Fibroblast of upper back skin (primary cell): Measurements from ENCODE around the gene SLIT1.

Source experiments
- DNase-seq: peaks from one replicate; pipeline ENCODE4 v3.0.0-alpha.2; 2013

The SLIT1 gene

GRCh38 chr10:97135464-97135863 is 50.3 kb downstream of the SLIT1 start:
- DNase-seq = no peak

DNA sequence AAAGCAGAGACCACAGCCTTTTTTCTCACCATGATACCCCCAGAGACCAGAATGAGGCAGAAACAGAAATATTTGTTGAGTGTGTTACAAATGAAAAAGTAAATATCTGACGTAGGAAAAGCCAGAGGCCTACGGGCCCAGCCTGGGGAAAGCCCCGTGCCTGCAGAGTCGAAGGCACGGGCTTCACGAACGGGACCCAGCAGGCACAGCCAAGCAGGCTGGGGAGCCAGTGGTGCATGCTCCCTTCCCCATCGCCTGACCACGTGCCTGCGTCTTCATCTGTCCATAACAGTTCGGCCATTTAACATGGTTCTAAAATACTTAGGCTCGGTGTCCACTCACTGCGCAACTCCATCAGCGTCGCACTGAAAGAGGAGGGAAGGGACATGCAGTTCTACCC is 50.8 kb downstream of the SLIT1 start:
- no peak for DNase-seq

DNA sequence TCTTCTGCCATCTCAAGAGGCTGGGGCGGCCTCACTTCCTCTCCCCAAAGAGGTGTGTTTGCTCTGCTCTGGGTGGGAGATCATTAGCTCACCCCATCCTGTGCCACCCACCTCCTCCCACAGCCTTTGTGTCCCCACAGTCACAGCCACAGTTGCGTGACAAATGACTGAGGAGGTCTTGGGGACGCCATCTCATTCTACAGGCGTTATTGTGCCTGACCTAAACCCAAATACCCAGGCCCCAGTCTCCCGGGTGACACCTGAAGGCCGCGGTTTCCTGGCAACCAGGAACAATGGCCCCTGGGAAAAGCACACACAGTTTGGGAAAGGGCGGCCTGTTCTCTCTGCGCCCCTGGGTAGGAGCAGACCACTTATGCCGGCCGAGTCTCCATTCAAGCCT is 51.6 kb downstream of the SLIT1 start:
- DNase-seq = no peak

- DNase-seq = no peak
Measured at GRCh38 chr10:97132273-97132672, 53.5 kb downstream of the SLIT1 start.

DNA sequence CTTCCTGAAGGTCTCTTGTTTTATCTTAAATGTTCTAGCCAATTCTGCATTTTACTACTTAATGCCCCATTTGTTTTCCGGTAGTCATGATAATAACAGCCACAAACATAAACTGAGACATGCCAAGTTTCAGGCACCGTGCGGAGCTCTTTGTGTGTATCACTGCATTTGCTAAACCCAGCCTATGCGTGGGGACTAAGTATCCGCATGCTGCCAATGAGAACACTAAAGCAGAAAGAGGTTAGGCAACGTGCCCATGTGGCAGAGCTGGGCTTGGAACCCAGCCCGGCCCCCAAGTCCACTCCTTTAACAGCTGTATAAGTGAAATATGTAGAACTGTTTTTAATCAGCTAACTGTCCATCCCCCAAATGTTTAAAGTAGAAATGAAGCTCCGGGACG is 54.1 kb downstream of the SLIT1 start:
- no peak for DNase-seq

DNA sequence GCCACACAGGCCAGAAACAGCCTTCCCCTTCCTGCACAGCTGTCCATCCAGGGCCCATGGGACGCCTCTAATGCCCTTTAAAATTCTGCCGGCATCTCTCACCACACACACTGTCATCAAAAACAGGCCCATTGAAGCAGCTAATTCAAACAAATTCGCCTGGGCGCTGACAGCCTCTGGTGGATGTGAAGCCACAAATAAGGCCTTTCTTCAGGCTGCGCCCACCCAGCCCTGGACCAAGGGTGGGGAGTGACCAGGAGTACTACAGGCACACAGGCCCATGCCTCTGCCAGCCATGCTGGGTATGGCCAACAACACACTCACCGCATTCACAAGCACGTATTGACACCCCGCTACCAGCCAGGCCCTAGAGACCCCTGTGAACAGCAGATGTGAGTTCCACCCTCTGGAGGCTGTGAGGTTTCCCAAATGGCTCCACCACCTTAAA is 54.6 kb downstream of the SLIT1 start:
- no peak for DNase-seq

DNA sequence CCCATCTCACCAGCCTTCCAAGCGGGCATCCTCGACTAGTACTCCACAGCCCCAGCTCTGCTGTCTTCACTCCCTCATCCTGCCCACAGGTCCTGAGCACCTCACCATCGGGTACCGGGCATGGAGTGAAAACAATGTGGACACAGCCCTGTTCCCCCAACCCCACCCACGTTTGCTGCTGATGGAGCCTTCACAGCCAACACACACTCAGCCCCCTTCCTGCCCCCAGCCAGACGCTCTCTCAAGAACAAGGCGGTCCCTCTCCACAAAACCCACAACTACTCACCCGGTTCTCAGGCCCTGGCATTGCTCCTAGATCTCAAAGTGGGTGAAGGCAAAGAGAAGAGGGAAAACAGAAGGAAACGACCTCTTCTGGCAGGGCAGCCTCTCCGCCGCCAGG is 56.1 kb downstream of the SLIT1 start:
- no peak for DNase-seq

DNA sequence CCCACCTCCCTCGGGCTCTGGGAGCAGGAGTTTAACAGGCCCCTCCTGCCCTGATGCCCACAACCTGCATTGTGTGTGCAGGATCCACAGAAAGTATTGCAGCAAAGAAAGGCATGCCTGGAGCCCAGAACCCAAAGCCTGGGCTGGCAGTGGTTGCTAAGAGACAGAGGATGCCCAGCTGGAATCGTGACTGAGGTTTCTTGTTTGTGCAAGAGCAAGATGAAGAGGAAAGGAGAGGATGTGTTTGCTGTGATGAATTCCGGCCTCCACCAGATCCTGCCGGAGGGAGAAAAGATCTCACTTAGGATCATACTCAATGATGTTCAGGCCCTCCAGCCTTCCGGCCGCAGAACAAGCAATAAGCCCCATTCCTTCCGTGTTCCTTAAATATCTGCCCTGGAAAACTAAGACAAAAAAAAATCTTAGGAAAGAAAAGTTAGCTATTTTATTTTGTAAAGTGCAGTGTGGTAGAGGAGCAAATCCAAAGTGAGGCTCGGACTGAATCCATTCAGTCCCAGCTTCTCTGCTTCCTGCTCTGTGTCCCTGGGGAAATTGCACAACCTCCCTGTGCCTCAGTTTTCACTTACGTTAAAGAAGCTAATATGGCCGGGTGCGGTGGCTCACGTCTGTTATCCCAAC is 57.1 kb downstream of the SLIT1 start:
- no peak for DNase-seq

GRCh38 chr10:97128039-97128492 is 57.7 kb downstream of the SLIT1 start:
- no peak for DNase-seq

DNA sequence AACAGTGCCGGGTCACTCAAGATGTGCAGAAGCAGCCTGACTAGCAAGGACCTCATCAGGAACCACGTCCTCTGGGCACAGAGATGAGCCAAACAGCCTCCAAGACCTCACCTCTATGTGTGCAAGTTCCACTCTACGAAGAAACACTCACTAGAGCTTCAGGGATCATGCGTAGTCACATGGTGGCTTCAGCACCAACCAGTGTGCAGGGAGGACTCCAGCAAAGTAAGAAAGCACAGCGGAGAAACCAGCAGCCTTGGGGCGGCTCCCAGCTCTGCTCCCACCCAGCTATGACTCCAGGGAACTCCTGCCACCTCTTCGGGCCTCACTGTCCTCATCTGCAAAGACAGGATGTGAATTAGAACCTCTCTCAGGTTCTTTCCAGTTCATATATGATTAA is 58.2 kb downstream of the SLIT1 start:
- DNase-seq = no peak

GRCh38 chr10:97124211-97124610 is 61.5 kb downstream of the SLIT1 start:
- no peak for DNase-seq

DNA sequence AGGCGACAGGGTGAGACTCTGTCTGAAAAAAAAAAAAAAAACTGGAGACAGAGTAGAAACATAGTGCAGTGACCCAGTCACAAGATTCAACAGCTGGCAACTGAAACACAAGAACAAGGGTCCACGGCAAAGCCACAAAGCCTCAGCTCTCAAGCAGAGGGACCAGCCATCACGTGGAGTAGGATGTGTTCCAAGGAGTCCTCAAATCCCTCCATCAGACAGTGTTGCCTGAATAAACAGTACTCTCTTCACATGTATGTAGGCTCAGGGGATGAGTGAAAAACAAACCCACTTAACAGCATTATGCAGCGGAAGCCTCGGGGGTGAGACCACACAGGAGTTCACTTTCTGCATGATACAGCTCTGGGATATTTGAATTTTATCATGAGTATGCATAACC is 62.0 kb downstream of the SLIT1 start:
- no peak for DNase-seq

GRCh38 chr10:97121041-97121440 is 64.7 kb downstream of the SLIT1 start:
- no peak for DNase-seq

- no peak for DNase-seq
Measured at GRCh38 chr10:97120370-97120769, 65.4 kb downstream of the SLIT1 start.

DNA sequence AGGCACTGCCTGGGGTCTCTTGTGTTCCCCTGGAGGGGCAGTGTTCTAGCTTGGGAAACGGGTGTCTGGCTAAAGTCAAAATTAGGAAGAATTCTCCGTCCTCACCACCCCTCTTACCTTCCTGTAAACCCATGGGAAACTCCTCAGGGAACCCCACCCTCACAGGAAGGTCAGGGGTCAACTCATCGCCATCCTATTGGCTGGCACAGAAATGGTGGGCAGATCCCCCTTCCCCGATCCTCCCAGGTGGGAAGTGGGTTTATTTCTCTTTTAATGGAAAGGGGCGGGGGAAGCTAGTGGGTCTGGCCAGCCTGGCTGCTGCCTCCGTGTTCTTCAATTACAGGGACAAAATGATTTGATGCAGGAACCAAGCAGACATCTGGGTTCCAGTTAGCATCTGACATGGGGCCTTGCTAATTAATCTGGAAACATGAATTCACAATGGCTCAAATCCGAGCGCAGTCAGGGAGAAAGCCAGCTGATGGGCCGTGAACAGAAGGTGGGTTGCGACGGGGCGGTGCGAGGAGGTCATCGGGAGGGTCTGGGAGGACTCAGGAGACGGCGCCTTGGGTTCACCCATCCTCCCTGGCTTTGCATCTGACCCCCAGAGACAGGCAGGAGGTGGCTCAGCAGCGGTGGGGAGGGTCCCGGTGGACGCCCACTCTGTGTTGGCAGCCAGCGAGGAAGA is 66.6 kb downstream of the SLIT1 start:
- no peak for DNase-seq

GRCh38 chr10:97117372-97117771 is 68.4 kb downstream of the SLIT1 start:
- no peak for DNase-seq

GRCh38 chr10:97116462-97117162 is 69.1 kb downstream of the SLIT1 start:
- DNase-seq = no peak

- DNase-seq = no peak
Measured at GRCh38 chr10:97115846-97116245, 69.9 kb downstream of the SLIT1 start.

DNA sequence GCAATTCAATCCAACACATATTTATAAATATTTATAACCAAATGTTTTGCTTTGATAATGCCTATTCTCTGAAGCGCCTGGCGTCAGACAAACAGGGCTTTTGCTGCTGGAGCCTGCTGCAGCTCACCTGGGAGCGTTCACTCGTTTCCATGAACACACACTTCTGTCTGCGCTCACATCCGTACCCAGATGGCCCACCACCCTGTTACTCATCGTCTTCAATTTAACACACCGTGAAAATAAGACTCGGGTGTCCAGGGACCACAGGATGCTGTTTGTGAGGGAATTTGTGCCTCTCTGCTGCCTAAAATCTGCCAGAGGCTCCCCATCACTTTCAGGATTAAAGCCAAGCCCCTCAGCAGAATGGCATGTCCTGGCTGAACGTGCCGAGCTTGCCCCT is 74.1 kb downstream of the SLIT1 start:
- no peak for DNase-seq

- no peak for DNase-seq
Measured at GRCh38 chr10:97109547-97109946, 76.2 kb downstream of the SLIT1 start.

DNA sequence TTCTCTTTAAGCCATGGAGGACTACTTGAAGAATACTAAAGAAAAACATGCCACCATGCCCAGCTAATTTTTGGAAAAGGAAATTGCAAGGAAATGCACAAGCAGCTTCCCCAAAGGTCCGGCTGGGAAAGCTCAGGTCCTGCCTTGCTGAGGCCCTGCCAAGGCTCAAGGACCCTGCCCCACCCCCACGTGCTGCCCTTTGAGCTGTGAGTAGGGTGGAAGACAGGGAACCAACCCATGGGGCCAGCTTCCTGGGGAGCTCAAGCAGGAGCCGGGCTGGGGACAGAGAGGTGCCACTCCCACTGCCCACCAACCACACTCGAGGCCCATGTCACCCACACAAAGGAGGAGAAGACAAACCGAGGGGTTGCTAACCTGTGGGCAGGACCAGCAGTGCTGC is 78.2 kb downstream of the SLIT1 start:
- no peak for DNase-seq

DNA sequence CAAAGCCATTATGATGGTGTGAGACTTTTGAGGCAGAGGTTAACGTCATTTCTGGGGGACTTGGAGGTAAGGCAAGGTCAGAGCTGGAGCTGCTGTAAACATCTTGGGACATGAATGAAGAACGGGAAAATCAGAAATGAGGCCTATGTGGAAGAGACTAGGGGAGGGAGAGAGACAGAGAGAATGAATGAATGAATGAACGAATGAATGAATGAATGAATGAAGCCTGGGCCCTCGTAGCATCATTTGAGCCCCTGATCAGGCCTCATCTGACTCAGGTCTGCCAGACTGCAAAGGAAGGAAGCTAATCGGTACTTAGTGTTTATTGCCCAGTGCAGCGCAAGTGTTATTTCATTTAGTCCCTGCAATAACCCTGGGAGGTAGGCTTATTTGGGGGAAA is 79.6 kb downstream of the SLIT1 start:
- no peak for DNase-seq

DNA sequence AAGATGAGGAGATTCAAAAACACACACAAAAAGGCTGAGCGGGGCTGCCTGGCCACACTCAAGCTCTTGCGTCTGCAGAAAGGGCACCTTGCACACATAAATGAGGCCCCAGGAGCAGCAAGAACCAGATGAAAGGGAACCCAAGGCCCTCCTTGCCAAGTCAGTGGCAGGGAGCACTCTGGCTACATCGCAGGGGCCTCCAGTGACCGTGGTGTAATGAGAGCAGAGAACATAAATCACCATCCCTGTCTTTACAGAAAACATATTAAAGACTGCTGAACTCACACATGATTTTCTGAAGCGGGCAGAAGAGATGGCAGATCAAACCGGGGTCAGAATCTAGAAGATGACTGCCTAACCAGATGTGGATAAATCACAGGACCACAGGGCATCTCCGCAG is 80.5 kb downstream of the SLIT1 start:
- DNase-seq = no peak
